Measurements from ENCODE around the gene NINL.
A peak's percentile ranks its signal among the peaks of the same experiment; 100 is the strongest.

The NINL gene

DNA sequence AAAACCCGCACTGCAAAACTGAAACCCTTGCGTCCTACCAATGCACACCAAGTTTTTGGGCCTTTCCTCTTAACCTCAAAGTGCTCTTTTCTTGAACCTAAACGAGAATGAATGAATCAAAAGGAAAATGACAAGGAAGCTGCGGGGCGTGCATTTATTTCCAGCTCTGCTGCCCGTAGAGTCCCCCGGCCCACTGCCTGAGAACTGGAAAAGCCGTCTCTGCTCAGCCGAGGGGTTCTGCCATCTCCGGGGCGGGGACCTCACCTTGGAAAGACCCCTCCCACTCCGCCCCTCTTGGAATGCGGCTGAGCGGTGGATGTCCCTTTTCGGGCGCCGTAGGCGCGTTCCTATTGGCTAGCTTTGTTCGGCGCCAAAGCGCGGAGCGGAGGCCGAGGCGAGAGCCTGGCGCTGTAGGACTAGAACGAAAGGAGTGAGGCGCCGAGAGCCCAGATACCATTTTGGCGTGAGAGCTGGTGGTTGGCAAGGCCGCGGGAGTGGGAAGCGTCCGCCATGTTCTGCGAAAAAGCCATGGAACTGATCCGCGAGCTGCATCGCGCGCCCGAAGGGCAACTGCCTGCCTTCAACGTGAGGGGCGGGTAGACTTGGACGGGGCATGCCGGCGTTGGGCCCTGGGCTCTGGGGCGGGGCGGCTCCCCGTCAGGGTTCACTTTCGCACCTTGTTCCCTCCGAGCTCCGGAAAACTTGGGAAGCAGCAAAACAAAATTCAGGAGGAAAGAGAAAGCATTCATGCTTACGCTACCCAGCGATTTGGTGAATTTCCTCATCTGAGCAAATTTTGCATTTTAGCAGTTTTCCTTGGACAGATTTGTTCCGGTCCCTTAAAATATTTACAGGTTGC, 177.8 kb downstream of the NINL start, which contains the start of gene GINS1:
Gene GINS1, plus strand, starts transcription at position 363 of the 859 bp plus-strand sequence. Its CDS starts 148 bp downstream, at position 511.
- ATAC-seq (replicated peaks), result peak; percentile 88
- H3K4me1 Mint-ChIP-seq (ENCODE audit: low read depth in 2 of 2), result peaks cover 9 to 15% of the 10 kb centered on the region in 2 donors
- DNase-seq, result peak; percentile 41 to 57 (median 53)
- peak within 1 kb of the TSS; percentile 94 to 95 for H3K4me3 Mint-ChIP-seq
- H3K27me3 Mint-ChIP-seq, result no peaks in the 10 kb centered on the region
- H3K27ac Mint-ChIP-seq, result peak within 1 kb of the TSS; percentile 93 to 94
- peaks cover 6% of the 10 kb centered on the region for H3K36me3 Mint-ChIP-seq (ENCODE audit: insufficient read depth)
- peaks cover 3 to 9% of the 10 kb centered on the region in 2 donors for H3K9me3 Mint-ChIP-seq
